Fibroblast of lung (primary cell): Measurements from ENCODE around the gene TNFRSF9.

Source experiments
- CTCF ChIP-seq, 2 donors: IDR thresholded peaks in 1 of 2; conservative IDR thresholded peaks in 1 of 2; 1 replicate in 1 of 2; 2 replicates in 1 of 2; pipeline ENCODE4 v1.5.1; 2011 to 2012; ENCODE audit warnings: low read length in 2 of 2, control low read depth in 1 of 2, inconsistent platforms in 1 of 2, low read depth in 1 of 2, mild to moderate bottlenecking in 1 of 2
- EZH2 ChIP-seq: IDR thresholded peaks from 2 replicates; pipeline ENCODE4 v1.5.1; 2012; ENCODE audit warnings: low read length, control low read depth, mild to moderate bottlenecking; ENCODE audit errors: missing control alignments

DNA sequence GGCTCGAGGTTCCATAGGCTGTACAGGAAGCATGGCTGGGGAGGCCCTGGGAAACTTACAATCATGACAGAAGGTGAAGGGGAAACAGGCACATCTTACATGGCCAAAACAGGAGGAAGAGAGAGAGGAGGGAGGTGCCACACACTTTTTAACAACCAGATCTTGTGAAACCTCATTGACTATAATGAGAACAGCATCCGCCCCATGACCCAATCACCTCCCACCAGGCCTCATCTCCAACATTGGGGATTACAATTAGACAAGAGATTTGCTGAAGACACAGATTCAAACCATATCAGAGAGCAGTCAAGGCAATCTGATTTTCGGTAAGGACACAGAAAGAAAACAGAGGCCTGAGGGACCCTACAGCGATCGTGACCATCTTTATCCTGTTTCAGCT, 41.7 kb downstream of the TNFRSF9 start:
- TF ChIP-seq CTCF (conservative IDR thresholded peaks at IDR 0.05 in 1 of 2, IDR thresholded peaks at IDR 0.05 in 1 of 2; ENCODE audit: low read depth in 1 of 2, low read length in 2 of 2) (no peak), EZH2 (no peak)
